LNCAP (cell line): Measurements from ENCODE around the gene TMEM272.

Experiments
- CTCF ChIP-seq: fragments of 450-650 bp; IDR thresholded peaks from 2 replicates; pipeline ENCODE4 v1.5.1; 2017; ENCODE audit warnings: mild to moderate bottlenecking

The TMEM272 gene

GRCh38 chr13:51765142-51765515, 79.8 kb downstream of the TMEM272 start:
- TF ChIP-seq CTCF, result no peak

GRCh38 chr13:51764184-51765141, 80.5 kb downstream of the TMEM272 start:
- TF ChIP-seq CTCF, result no peak

- TF ChIP-seq CTCF, result no peak
Measured at GRCh38 chr13:51763486-51763885, 81.5 kb downstream of the TMEM272 start.
